AG08396 (cell line): ENCODE measurements around the gene NPTN.

Experiments used
- DNase-seq: peaks from one replicate; pipeline ENCODE4 v3.0.0; 2012; ENCODE audit warnings: low spot score, mixed read lengths

The NPTN gene

GRCh38 chr15:73518180-73518862 lies 114.9 kb downstream of the NPTN start:
- DNase-seq, result no peak

- DNase-seq, result no peak
Measured at GRCh38 chr15:73517566-73517965, 115.6 kb downstream of the NPTN start.

GRCh38 chr15:73515527-73515926 lies 117.7 kb downstream of the NPTN start:
- DNase-seq, result no peak
